ENCODE measurements around the gene PEX3.

The PEX3 gene

DNA sequence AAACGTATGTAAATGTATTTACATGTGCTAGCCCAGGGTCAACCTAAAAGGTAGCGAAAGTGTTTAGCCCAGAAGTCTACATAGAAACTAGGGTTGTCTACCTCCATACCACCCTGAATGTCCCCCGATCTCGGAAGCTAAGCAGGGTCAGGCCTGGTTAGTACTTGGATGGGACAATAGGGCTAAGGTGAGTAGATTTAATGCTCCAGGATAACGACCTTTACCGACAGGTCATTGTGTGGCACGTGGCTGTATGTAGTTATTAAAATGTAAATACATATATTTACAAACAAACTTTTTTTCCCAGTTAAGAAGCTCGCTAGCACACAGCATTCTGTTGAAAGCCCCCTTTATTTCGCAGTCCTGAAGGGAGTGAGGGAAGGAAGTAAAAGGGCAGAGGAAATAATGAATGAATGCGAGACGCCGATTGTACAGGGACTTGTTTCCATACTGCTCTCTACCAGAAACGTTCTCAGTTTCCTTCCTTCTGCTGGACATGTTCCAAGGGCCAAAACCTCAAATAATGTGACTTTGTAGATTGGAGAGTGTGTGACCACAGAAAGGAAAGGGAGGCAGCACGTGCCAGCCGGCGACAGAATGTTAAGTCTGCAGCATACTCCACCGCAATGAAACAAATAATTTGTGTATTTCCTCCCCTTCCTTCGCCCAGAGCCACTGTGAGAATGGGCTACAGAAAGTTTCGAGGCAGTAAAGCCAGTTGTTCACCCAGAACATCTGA lies 722 bp upstream of the PEX3 start:
- TF ChIP-seq GLIS3 (CRISPR knock-in tag; IDR thresholded peaks at IDR 0.05): no peak
- TF ChIP-seq ZFP3 (CRISPR knock-in tag; IDR thresholded peaks at IDR 0.05): no peak
- TF ChIP-seq, protein P1, sequence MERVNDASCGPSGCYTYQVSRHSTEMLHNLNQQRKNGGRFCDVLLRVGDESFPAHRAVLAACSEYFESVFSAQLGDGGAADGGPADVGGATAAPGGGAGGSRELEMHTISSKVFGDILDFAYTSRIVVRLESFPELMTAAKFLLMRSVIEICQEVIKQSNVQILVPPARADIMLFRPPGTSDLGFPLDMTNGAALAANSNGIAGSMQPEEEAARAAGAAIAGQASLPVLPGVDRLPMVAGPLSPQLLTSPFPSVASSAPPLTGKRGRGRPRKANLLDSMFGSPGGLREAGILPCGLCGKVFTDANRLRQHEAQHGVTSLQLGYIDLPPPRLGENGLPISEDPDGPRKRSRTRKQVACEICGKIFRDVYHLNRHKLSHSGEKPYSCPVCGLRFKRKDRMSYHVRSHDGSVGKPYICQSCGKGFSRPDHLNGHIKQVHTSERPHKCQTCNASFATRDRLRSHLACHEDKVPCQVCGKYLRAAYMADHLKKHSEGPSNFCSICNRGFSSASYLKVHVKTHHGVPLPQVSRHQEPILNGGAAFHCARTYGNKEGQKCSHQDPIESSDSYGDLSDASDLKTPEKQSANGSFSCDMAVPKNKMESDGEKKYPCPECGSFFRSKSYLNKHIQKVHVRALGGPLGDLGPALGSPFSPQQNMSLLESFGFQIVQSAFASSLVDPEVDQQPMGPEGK (CRISPR knock-in tag; IDR thresholded peaks at IDR 0.05; ENCODE audit: borderline replicate concordance): no peak
- TF ChIP-seq, protein P2, sequence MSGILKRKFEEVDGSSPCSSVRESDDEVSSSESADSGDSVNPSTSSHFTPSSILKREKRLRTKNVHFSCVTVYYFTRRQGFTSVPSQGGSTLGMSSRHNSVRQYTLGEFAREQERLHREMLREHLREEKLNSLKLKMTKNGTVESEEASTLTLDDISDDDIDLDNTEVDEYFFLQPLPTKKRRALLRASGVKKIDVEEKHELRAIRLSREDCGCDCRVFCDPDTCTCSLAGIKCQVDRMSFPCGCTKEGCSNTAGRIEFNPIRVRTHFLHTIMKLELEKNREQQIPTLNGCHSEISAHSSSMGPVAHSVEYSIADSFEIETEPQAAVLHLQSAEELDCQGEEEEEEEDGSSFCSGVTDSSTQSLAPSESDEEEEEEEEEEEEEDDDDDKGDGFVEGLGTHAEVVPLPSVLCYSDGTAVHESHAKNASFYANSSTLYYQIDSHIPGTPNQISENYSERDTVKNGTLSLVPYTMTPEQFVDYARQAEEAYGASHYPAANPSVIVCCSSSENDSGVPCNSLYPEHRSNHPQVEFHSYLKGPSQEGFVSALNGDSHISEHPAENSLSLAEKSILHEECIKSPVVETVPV (CRISPR knock-in tag; IDR thresholded peaks at IDR 0.05): no peak
- TF ChIP-seq PPARA (CRISPR knock-in tag; IDR thresholded peaks at IDR 0.05; ENCODE audit: borderline replicate concordance): no peak
- no peak for TF ChIP-seq ZNF8 (CRISPR knock-in tag; IDR thresholded peaks at IDR 0.05)
- no peak for TF ChIP-seq ZNF565 (CRISPR knock-in tag; conservative IDR thresholded peaks at IDR 0.05; ENCODE audit: low read depth)
- peak; percentile 25 for ATAC-seq

DNA sequence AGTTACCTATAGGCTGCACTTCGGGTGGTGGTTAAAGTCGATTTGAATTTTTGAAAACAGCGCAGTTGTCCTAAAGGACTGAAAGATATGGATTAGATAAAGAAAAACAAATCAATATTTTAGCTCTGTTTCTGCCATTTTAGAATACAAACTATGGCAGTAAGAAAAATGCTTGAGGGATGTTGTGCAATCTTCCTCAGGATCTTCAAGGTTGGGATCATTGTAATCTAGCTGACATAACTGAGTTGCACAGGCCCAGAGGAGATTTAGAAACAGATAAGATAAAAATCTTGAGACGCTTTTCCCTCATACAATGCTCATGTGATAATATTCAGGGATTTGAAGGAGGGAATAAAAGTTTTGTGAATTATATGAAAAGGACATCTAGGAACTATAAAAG lies 926 bp downstream of the PEX3 start:
- TF ChIP-seq TOX (CRISPR knock-in tag; IDR thresholded peaks at IDR 0.05; ENCODE audit: borderline replicate concordance) (no peak), ZNF565 (CRISPR knock-in tag; conservative IDR thresholded peaks at IDR 0.05; ENCODE audit: low read depth) (no peak), TCF4 (CRISPR knock-in tag; IDR thresholded peaks at IDR 0.05; ENCODE audit: borderline replicate concordance) (no peak), GLIS3 (CRISPR knock-in tag; IDR thresholded peaks at IDR 0.05) (no peak), RARB (CRISPR knock-in tag; IDR thresholded peaks at IDR 0.05) (no peak), BACH2 (CRISPR knock-in tag; IDR thresholded peaks at IDR 0.05; ENCODE audit: borderline replicate concordance) (no peak), ISL1 (CRISPR knock-in tag; IDR thresholded peaks at IDR 0.05) (no peak), ESRRG (CRISPR knock-in tag; IDR thresholded peaks at IDR 0.05) (no peak), CSDC2 (CRISPR knock-in tag; IDR thresholded peaks at IDR 0.05) (no peak)
- TF ChIP-seq, protein P1 (CRISPR knock-in tag; IDR thresholded peaks at IDR 0.05; ENCODE audit: borderline replicate concordance): no peak
- TF ChIP-seq, protein P3, sequence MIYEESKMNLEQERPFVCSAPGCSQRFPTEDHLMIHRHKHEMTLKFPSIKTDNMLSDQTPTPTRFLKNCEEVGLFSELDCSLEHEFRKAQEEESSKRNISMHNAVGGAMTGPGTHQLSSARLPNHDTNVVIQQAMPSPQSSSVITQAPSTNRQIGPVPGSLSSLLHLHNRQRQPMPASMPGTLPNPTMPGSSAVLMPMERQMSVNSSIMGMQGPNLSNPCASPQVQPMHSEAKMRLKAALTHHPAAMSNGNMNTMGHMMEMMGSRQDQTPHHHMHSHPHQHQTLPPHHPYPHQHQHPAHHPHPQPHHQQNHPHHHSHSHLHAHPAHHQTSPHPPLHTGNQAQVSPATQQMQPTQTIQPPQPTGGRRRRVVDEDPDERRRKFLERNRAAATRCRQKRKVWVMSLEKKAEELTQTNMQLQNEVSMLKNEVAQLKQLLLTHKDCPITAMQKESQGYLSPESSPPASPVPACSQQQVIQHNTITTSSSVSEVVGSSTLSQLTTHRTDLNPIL (CRISPR knock-in tag; IDR thresholded peaks at IDR 0.05; ENCODE audit: low read depth): no peak
- TF ChIP-seq, protein P2 (CRISPR knock-in tag; IDR thresholded peaks at IDR 0.05): no peak
- no peak for ATAC-seq

DNA sequence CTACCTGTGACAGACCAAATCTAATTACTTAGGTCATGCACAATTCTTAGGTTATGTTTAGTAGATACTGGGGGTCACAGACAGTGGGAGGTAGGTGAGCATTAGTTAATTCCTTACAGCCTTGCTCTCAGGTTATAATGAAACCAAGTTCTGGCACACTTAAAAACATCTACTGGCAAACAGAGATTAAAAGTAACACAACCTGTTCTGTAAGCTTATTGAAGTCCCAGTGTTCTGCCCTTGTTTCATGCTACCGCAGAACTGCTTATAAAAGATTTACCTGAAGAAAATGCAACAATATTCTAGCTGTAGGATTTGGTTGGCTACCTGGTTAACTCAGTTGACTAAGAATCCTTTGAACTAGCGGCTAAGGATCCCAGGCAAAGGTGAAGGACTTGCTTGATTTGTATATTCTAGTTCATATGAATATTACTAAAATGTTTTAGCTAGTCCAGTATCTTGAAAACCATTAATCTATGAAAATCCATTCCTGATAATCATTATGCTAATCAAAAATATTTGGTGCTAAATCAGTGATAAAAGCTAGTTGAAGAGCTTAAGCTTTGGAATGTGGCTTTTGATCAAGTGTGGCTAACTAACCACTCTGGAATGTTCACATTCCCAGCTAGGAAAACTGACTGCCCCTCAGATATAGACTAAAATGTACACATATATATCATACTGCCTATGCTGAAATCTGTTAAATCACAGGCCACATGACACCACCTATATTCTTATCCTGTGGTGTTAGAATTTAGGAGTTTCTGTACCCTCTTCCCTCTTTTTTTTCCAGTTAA lies 7.2 kb downstream of the PEX3 start:
- TF ChIP-seq, protein P4, sequence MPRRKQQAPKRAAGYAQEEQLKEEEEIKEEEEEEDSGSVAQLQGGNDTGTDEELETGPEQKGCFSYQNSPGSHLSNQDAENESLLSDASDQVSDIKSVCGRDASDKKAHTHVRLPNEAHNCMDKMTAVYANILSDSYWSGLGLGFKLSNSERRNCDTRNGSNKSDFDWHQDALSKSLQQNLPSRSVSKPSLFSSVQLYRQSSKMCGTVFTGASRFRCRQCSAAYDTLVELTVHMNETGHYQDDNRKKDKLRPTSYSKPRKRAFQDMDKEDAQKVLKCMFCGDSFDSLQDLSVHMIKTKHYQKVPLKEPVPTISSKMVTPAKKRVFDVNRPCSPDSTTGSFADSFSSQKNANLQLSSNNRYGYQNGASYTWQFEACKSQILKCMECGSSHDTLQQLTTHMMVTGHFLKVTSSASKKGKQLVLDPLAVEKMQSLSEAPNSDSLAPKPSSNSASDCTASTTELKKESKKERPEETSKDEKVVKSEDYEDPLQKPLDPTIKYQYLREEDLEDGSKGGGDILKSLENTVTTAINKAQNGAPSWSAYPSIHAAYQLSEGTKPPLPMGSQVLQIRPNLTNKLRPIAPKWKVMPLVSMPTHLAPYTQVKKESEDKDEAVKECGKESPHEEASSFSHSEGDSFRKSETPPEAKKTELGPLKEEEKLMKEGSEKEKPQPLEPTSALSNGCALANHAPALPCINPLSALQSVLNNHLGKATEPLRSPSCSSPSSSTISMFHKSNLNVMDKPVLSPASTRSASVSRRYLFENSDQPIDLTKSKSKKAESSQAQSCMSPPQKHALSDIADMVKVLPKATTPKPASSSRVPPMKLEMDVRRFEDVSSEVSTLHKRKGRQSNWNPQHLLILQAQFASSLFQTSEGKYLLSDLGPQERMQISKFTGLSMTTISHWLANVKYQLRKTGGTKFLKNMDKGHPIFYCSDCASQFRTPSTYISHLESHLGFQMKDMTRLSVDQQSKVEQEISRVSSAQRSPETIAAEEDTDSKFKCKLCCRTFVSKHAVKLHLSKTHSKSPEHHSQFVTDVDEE (CRISPR knock-in tag; IDR thresholded peaks at IDR 0.05): no peak
- no peak for TF ChIP-seq PPARA (CRISPR knock-in tag; IDR thresholded peaks at IDR 0.05; ENCODE audit: borderline replicate concordance)
- TF ChIP-seq ZNF8 (CRISPR knock-in tag; IDR thresholded peaks at IDR 0.05): no peak
- no peak for TF ChIP-seq ESRRG (CRISPR knock-in tag; IDR thresholded peaks at IDR 0.05)
- TF ChIP-seq, protein P2 (CRISPR knock-in tag; IDR thresholded peaks at IDR 0.05): no peak
- TF ChIP-seq, protein P1 (CRISPR knock-in tag; IDR thresholded peaks at IDR 0.05; ENCODE audit: borderline replicate concordance): no peak
- TF ChIP-seq OSR1 (CRISPR knock-in tag; IDR thresholded peaks at IDR 0.05): no peak
- no peak for TF ChIP-seq ZFP3 (CRISPR knock-in tag; IDR thresholded peaks at IDR 0.05)
- TF ChIP-seq CSDC2 (CRISPR knock-in tag; IDR thresholded peaks at IDR 0.05): no peak
- TF ChIP-seq ISL1 (CRISPR knock-in tag; IDR thresholded peaks at IDR 0.05): no peak
- no peak for TF ChIP-seq GLIS3 (CRISPR knock-in tag; IDR thresholded peaks at IDR 0.05)
- peak; percentile 45; the same call in 2 of the 3 replicates for ATAC-seq

All from SK-N-SH treated with all-trans-retinoic acid at 6 μM for 48 hours (cell line).